OCI-LY3 (cell line): Measurements from ENCODE around the gene KRTAP10-8.
"Not testable (repeated sequence)": the region's sequence is repeated elsewhere in the genome, so short reads cannot be mapped to it uniquely, and the experiment has no call there.

ENCODE experiments used
- CTCF ChIP-seq: fragments of 200-600, 300-600 bp; sonication (generic); IDR thresholded peaks from 2 replicates; pipeline ENCODE4 v1.5.1; 2014; ENCODE audit warnings: antibody characterized with exemption, low read length, low read depth
- EZH2phosphoT487 ChIP-seq: fragments of 200-600 bp; shearing (Covaris generic); IDR thresholded peaks from 2 replicates; pipeline ENCODE4 v1.6.1; 2018; ENCODE audit warnings: antibody characterized with exemption, mixed run types, low read depth

GRCh38 chr21:44600118-44600978 is 11.5 kb upstream of the KRTAP10-8 start, which contains the start of gene KRTAP10-7:
- TF ChIP-seq CTCF, EZH2phosphoT487: not testable (repeated sequence)
